NOMO-1 treated with DMSO at 0.1 percent for 48 hours (cell line): Measurements from ENCODE around the gene FGF13.

Experiments
- DNase-seq: peaks from one replicate; lab custom pipeline; 2025; ENCODE audit not compliant: unreplicated experiment; lab: John Stamatoyannopoulos, UW

Gene FGF13

GRCh38 chrX:138664466-138664865, 47.1 kb downstream of the FGF13 start:
- no peak for DNase-seq

- DNase-seq, result no peak
These were observed 47.5 kb downstream of the FGF13 start for GRCh38 chrX:138664016-138664415.

DNA sequence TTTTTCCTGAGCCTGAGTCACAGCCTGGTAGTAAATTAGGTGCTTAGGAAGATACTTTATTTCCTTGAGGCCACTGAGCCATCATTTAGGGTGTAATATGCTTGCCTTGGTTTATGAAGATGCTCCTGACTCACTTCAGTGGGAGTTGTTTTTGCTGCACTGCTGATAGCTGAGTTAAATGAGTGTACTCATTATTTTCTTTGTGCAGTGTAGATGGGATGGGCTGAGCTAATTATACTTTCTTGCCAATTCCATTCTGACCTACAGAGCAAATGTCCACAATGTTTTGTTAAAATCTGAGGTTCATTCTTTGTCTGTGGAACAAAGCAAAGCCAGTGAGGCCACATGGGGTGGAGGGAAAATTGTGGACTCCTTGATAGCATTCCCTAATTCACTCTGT, 60.0 kb downstream of the FGF13 start:
- DNase-seq, result no peak

- DNase-seq, result no peak
These were observed 62.9 kb downstream of the FGF13 start for GRCh38 chrX:138648568-138648967.

GRCh38 chrX:138638996-138639395, 72.5 kb downstream of the FGF13 start:
- no peak for DNase-seq
